H9 (cell line): Measurements from ENCODE around the gene FBXO31. TPM values are rescaled to one million over a fixed set of nuclear protein-coding genes. Genes with fewer than 3 reads are reported as not detected.

Source experiments
- DNase-seq: peaks from one replicate; pipeline ENCODE4 v3.0.0-alpha.2; 2017
- H2AFZ ChIP-seq: one replicate; pipeline ENCODE4 v1.6.1; 2013; ENCODE audit warnings: mild to moderate bottlenecking, low read length, control low read depth, moderate library complexity
- H2AK5ac ChIP-seq: 2 replicates; pipeline ENCODE4 v1.6.1; 2013; ENCODE audit warnings: low read length, control low read depth, mixed read lengths; ENCODE audit not compliant: insufficient read length
- H2BK120ac ChIP-seq: one replicate; pipeline ENCODE4 v1.6.1; 2013; ENCODE audit warnings: low read depth, mild to moderate bottlenecking, low read length, control low read depth, inconsistent platforms; ENCODE audit not compliant: poor library complexity, severe bottlenecking
- H2BK12ac ChIP-seq: 2 replicates; pipeline ENCODE4 v1.6.1; 2013; ENCODE audit warnings: low read length, control low read depth, mixed read lengths, low read depth; ENCODE audit not compliant: insufficient read length
- H2BK15ac ChIP-seq: 2 replicates; pipeline ENCODE4 v1.6.1; 2013; ENCODE audit warnings: low read depth, low read length, control low read depth
- H2BK20ac ChIP-seq: one replicate; pipeline ENCODE4 v1.6.1; 2013; ENCODE audit warnings: low read depth, mild to moderate bottlenecking, low read length, control low read depth, inconsistent platforms; ENCODE audit not compliant: poor library complexity, severe bottlenecking
- H2BK5ac ChIP-seq: 2 replicates; pipeline ENCODE4 v1.6.1; 2013; ENCODE audit warnings: low read length, control low read depth, mixed read lengths; ENCODE audit not compliant: insufficient read length
- H3K14ac ChIP-seq: 2 replicates; pipeline ENCODE4 v1.6.1; 2013; ENCODE audit warnings: low read length, control low read depth; ENCODE audit not compliant: insufficient read depth
- H3K18ac ChIP-seq: 2 replicates; pipeline ENCODE4 v1.6.1; 2013; ENCODE audit warnings: low read depth, mild to moderate bottlenecking, mixed read lengths, low read length, control low read depth; ENCODE audit not compliant: insufficient read length
- H3K23ac ChIP-seq: 2 replicates; pipeline ENCODE4 v1.6.1; 2013; ENCODE audit warnings: low read length, control low read depth, mixed read lengths, low read depth; ENCODE audit not compliant: insufficient read length
- H3K23me2 ChIP-seq: 2 replicates; pipeline ENCODE4 v1.6.1; 2013; ENCODE audit warnings: low read depth, mild to moderate bottlenecking, mixed read lengths, low read length, control low read depth; ENCODE audit not compliant: insufficient read length, poor library complexity, severe bottlenecking
- H3K27ac ChIP-seq: 2 replicates; pipeline ENCODE4 v1.5.1; 2013; ENCODE audit warnings: low read length, control low read depth, mixed read lengths, low read depth; ENCODE audit not compliant: insufficient read length
- H3K27me3 ChIP-seq: 2 replicates; pipeline ENCODE4 v1.6.1; 2013; ENCODE audit warnings: low read length, control low read depth, inconsistent platforms; ENCODE audit not compliant: insufficient read depth
- H3K4ac ChIP-seq: 2 replicates; pipeline ENCODE4 v1.6.1; 2013; ENCODE audit warnings: low read depth, mild to moderate bottlenecking, control low read depth, inconsistent platforms, low read length, moderate library complexity
- H3K4me1 ChIP-seq: 2 replicates; pipeline ENCODE4 v1.6.1; 2013; ENCODE audit warnings: low read length, control low read depth, inconsistent platforms; ENCODE audit not compliant: insufficient read depth
- H3K4me2 ChIP-seq: 2 replicates; pipeline ENCODE4 v1.6.1; 2013; ENCODE audit warnings: low read length, control low read depth, mixed read lengths; ENCODE audit not compliant: insufficient read length, insufficient read depth
- H3K56ac ChIP-seq: 2 replicates; pipeline ENCODE4 v1.6.1; 2013; ENCODE audit warnings: low read depth, mild to moderate bottlenecking, mixed read lengths, low read length, control low read depth; ENCODE audit not compliant: insufficient read length
- H3K79me1 ChIP-seq: 2 replicates; pipeline ENCODE4 v1.6.1; 2013; ENCODE audit warnings: low read depth, mild to moderate bottlenecking, moderate library complexity, low read length, control low read depth, inconsistent platforms; ENCODE audit not compliant: insufficient read depth, poor library complexity, severe bottlenecking
- H3K79me2 ChIP-seq: 2 replicates; pipeline ENCODE4 v1.6.1; 2013; ENCODE audit warnings: low read length, control low read depth, inconsistent platforms; ENCODE audit not compliant: insufficient read depth
- H3K9ac ChIP-seq: 2 replicates; pipeline ENCODE4 v1.6.1; 2013; ENCODE audit warnings: low read length, control low read depth, mixed read lengths; ENCODE audit not compliant: insufficient read length; ENCODE audit errors: extremely low read depth
- H3K9me3 ChIP-seq: one replicate; pipeline ENCODE4 v1.6.1; 2013; ENCODE audit warnings: low read depth, low read length, inconsistent platforms; ENCODE audit not compliant: control insufficient read depth
- H3T11ph ChIP-seq: one replicate; pipeline ENCODE4 v1.6.1; 2013; ENCODE audit warnings: mild to moderate bottlenecking, low read length, control low read depth, inconsistent platforms
- H4K20me1 ChIP-seq: one replicate; pipeline ENCODE4 v1.6.1; 2013; ENCODE audit not compliant: control insufficient read depth, insufficient read length, insufficient read depth
- H4K5ac ChIP-seq: 2 replicates; pipeline ENCODE4 v1.6.1; 2013; ENCODE audit warnings: low read depth, mild to moderate bottlenecking, mixed read lengths, low read length, control low read depth; ENCODE audit not compliant: insufficient read length
- H4K8ac ChIP-seq: replicated peaks from 2 replicates; pipeline ENCODE4 v1.6.1; 2013; ENCODE audit warnings: low read length, control low read depth, mixed read lengths, low read depth; ENCODE audit not compliant: insufficient read length
- H4K91ac ChIP-seq: 2 replicates; pipeline ENCODE4 v1.6.1; 2013; ENCODE audit warnings: low read depth, mild to moderate bottlenecking, moderate library complexity, mixed read lengths, low read length, control low read depth; ENCODE audit not compliant: insufficient read length
- H3K27ac Mint-ChIP-seq, 3 experiments: 2 replicates in 2 of 3; 3 replicates in 1 of 3; pipeline ENCODE4 v1.8.0; 2020 to 2021; ENCODE audit warnings: mixed read lengths in 3 of 3, mild to moderate bottlenecking in 1 of 3, moderate library complexity in 1 of 3
- H3K27me3 Mint-ChIP-seq: 2 replicates; pipeline ENCODE4 v1.8.0; 2021; ENCODE audit warnings: low read depth, mild to moderate bottlenecking, moderate library complexity, mixed read lengths
- H3K36me3 Mint-ChIP-seq, 3 experiments: 2 replicates in 2 of 3; 3 replicates in 1 of 3; pipeline ENCODE4 v1.8.0; 2020 to 2021; ENCODE audit warnings: low read depth in 3 of 3, mixed read lengths in 3 of 3; ENCODE audit not compliant: insufficient read depth in 1 of 3
- H3K4me1 Mint-ChIP-seq, 2 experiments: 2 replicates each; pipeline ENCODE4 v1.8.0; 2020; ENCODE audit warnings: mixed read lengths in 2 of 2
- H3K4me3 Mint-ChIP-seq, 2 experiments: 2 replicates in 1 of 2; 3 replicates in 1 of 2; pipeline ENCODE4 v1.8.0; 2020 to 2021; ENCODE audit warnings: mild to moderate bottlenecking in 2 of 2, mixed read lengths in 2 of 2, moderate library complexity in 1 of 2
- H3K9me3 Mint-ChIP-seq, 2 experiments: 2 replicates in 1 of 2; 3 replicates in 1 of 2; pipeline ENCODE4 v1.8.0; 2020; ENCODE audit warnings: mild to moderate bottlenecking in 2 of 2, mixed read lengths in 2 of 2, moderate library complexity in 1 of 2
- CTCF ChIP-seq: fragments of 200-600 bp; sonication (generic); conservative IDR thresholded peaks from 3 replicates; pipeline ENCODE4 v1.8.0; 2021; ENCODE audit warnings: antibody characterized with exemption, mild to moderate bottlenecking
- WGBS: extraction: QIAGEN DNeasy Blood & Tissue Kit; methylation state at CpG from one replicate; pipeline ENCODE4 v1.1.7; 2013; ENCODE audit warnings: missing lambda C conversion rate, low lambda C conversion rate, mixed read lengths; ENCODE audit not compliant: insufficient read length; ENCODE audit errors: extremely low coverage; 5-methylcytosine and 5-hydroxymethylcytosine counted together
- total RNA-seq: library from RNA; stranded (reverse); gene quantifications from 2 replicates; pipeline ENCODE4 v1.2.1, GENCODE V29; 2021

The FBXO31 gene
- total RNA-seq, 1 experiment from 2014 or later: 24.2 TPM

- Histone ChIP-seq H3K79me2 (no peaks in the 10 kb centered on the region; the same call in 1 of the 2 replicates), H2BK5ac (no peak overlapping the region), H3K14ac (no peak overlapping the region), H3K4me2 (no peak overlapping the region), H3K23me2 (no peaks in the 10 kb centered on the region), H2AK5ac (no peak overlapping the region), H2BK15ac (no peak overlapping the region), H4K8ac (no peak overlapping the region), H3K4me1 (no peaks in the 10 kb centered on the region), H3K27me3 (no peaks in the 10 kb centered on the region), H3T11ph (no peak overlapping the region), H3K79me1 (peaks cover 8% of the 10 kb centered on the region), H2BK12ac (no peak overlapping the region), H4K20me1 (no peaks in the 10 kb centered on the region), H3K9me3 (no peaks in the 10 kb centered on the region), H4K91ac (no peak overlapping the region), H4K5ac (no peak overlapping the region), H2AFZ (no peak overlapping the region), H3K9ac (no peak overlapping the region), H3K23ac (no peak overlapping the region), H2BK20ac (no peak overlapping the region), H3K18ac (no peak overlapping the region), H2BK120ac (no peak overlapping the region), H3K56ac (no peak overlapping the region), H3K27ac (no peak overlapping the region), H3K4ac (no peak overlapping the region)
- DNase-seq: no peak
- no peaks in the 10 kb centered on the region for H3K9me3 Mint-ChIP-seq
- WGBS: no CpG with 5 or more reads among the region's 16 CpGs
- no peak overlapping the region for H3K4me3 Mint-ChIP-seq
- TF ChIP-seq CTCF: no peak
- H3K27me3 Mint-ChIP-seq: no peaks in the 10 kb centered on the region
- H3K4me1 Mint-ChIP-seq: peaks cover 23% of the 10 kb centered on the region in 2 experiments
- peak overlapping the region in 1 of 3 experiments; percentile 55; a peak in 1 of 7 replicates for H3K27ac Mint-ChIP-seq
- H3K36me3 Mint-ChIP-seq: peaks cover 0 to 5% (median 0%) of the 10 kb centered on the region in 3 experiments; a peak in 3 of 7 replicates
Observed at GRCh38 chr16:87369796-87370719, 13.5 kb downstream of the FBXO31 start.
